Neutrophil (primary cell): ENCODE data around the gene KIF14.

Experiments
- H3K27ac ChIP-seq: fragments of 200-600 bp; sonication (generic); 2 replicates; pipeline ENCODE4 v1.5.1; 2016; ENCODE audit warnings: mild to moderate bottlenecking, moderate library complexity
- H3K27me3 ChIP-seq: fragments of 200-600 bp; sonication (generic); 2 replicates; pipeline ENCODE4 v1.6.0; 2016; ENCODE audit warnings: mild to moderate bottlenecking
- H3K36me3 ChIP-seq: fragments of 200-600 bp; sonication (generic); 2 replicates; pipeline ENCODE4 v1.5.1; 2017
- H3K4me1 ChIP-seq, 2 experiments: fragments of 200-600 bp in 1 of 2; sonication (generic) in 1 of 2; 1 replicate in 1 of 2; 2 replicates in 1 of 2; pipeline versions ENCODE4 v1.5.1 to v1.6.1; 2013 to 2016; ENCODE audit warnings: low read depth in 1 of 2, low read length in 1 of 2, mild to moderate bottlenecking in 1 of 2, moderate library complexity in 1 of 2; ENCODE audit not compliant: control insufficient read depth in 1 of 2, insufficient read depth in 1 of 2
- H3K4me3 ChIP-seq, 2 experiments: fragments of 200-600 bp in 1 of 2; sonication (generic) in 1 of 2; 1 replicate in 1 of 2; 2 replicates in 1 of 2; pipeline ENCODE4 v1.5.1; 2013 to 2016; ENCODE audit warnings: low read depth in 1 of 2, low read length in 1 of 2, mild to moderate bottlenecking in 1 of 2, moderate library complexity in 1 of 2
- H3K9me3 ChIP-seq: fragments of 200-600 bp; sonication (generic); 2 replicates; pipeline ENCODE4 v1.5.1; 2016
- TF ChIP-seq, protein P1 (sequence below): fragments of 200-600 bp; sonication (generic); IDR thresholded peaks from 2 replicates; pipeline ENCODE4 v1.5.1; 2016; ENCODE audit warnings: antibody characterized with exemption

The KIF14 gene, protein sequence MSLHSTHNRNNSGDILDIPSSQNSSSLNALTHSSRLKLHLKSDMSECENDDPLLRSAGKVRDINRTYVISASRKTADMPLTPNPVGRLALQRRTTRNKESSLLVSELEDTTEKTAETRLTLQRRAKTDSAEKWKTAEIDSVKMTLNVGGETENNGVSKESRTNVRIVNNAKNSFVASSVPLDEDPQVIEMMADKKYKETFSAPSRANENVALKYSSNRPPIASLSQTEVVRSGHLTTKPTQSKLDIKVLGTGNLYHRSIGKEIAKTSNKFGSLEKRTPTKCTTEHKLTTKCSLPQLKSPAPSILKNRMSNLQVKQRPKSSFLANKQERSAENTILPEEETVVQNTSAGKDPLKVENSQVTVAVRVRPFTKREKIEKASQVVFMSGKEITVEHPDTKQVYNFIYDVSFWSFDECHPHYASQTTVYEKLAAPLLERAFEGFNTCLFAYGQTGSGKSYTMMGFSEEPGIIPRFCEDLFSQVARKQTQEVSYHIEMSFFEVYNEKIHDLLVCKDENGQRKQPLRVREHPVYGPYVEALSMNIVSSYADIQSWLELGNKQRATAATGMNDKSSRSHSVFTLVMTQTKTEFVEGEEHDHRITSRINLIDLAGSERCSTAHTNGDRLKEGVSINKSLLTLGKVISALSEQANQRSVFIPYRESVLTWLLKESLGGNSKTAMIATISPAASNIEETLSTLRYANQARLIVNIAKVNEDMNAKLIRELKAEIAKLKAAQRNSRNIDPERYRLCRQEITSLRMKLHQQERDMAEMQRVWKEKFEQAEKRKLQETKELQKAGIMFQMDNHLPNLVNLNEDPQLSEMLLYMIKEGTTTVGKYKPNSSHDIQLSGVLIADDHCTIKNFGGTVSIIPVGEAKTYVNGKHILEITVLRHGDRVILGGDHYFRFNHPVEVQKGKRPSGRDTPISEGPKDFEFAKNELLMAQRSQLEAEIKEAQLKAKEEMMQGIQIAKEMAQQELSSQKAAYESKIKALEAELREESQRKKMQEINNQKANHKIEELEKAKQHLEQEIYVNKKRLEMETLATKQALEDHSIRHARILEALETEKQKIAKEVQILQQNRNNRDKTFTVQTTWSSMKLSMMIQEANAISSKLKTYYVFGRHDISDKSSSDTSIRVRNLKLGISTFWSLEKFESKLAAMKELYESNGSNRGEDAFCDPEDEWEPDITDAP (N-terminal part only)

DNA sequence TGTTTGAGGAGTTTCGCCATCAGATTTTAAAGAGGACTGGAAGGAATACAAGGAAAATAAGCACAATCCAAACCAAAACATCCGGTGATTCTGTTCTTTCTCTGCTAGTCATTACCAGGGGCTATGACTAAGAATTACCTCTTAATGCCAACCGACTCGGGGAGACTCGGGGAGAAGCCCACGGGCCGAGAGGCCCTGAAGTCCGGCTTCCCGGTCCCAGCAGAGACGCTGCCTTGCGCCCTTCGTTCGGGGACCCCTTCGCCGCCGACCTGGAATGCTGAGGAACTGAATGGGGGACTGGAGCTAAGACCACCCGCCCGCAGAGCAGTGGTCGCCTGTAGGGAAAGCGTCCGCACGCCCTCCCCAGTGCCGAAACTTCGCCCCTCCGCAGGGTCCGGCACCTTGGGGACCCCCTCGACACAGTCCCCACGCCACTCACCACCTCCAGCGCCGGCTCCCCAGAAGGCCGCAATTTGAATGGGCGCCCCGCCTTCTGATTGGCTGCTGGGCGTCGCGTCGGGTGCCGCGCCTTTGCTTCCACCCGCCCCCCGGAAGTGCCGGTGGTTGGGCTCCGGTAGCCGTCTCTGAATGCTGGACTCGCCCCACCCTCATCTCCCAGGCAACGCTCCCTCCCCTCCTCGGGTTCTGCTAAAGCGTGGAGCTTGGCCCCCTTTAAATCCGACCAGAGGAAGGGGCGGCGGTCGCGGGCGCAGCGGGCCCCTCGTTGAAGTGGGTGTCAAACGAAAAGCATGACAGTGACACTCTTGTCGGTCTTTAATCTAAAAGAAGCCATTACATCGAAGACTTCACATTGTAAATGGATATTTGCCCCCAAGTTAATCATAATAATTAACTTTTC, at the start of gene KIF14:
Gene KIF14, minus strand, starts transcription at position 479 of the 859 bp plus-strand sequence. CDS start 2,028 bp downstream, outside the sequence.
- no peaks in the 10 kb centered on the region for H3K9me3 ChIP-seq
- peak within 1 kb of the TSS; percentile 90 for H3K27ac ChIP-seq
- no peaks in the 10 kb centered on the region for H3K36me3 ChIP-seq
- H3K4me3 ChIP-seq = peak within 1 kb of the TSS; percentile 72 to 92
- TF ChIP-seq, protein P1, sequence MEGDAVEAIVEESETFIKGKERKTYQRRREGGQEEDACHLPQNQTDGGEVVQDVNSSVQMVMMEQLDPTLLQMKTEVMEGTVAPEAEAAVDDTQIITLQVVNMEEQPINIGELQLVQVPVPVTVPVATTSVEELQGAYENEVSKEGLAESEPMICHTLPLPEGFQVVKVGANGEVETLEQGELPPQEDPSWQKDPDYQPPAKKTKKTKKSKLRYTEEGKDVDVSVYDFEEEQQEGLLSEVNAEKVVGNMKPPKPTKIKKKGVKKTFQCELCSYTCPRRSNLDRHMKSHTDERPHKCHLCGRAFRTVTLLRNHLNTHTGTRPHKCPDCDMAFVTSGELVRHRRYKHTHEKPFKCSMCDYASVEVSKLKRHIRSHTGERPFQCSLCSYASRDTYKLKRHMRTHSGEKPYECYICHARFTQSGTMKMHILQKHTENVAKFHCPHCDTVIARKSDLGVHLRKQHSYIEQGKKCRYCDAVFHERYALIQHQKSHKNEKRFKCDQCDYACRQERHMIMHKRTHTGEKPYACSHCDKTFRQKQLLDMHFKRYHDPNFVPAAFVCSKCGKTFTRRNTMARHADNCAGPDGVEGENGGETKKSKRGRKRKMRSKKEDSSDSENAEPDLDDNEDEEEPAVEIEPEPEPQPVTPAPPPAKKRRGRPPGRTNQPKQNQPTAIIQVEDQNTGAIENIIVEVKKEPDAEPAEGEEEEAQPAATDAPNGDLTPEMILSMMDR = peak; percentile 44
- no peaks in the 10 kb centered on the region for H3K27me3 ChIP-seq
- H3K4me1 ChIP-seq = peaks cover 22 to 23% of the 10 kb centered on the region in 2 experiments

DNA sequence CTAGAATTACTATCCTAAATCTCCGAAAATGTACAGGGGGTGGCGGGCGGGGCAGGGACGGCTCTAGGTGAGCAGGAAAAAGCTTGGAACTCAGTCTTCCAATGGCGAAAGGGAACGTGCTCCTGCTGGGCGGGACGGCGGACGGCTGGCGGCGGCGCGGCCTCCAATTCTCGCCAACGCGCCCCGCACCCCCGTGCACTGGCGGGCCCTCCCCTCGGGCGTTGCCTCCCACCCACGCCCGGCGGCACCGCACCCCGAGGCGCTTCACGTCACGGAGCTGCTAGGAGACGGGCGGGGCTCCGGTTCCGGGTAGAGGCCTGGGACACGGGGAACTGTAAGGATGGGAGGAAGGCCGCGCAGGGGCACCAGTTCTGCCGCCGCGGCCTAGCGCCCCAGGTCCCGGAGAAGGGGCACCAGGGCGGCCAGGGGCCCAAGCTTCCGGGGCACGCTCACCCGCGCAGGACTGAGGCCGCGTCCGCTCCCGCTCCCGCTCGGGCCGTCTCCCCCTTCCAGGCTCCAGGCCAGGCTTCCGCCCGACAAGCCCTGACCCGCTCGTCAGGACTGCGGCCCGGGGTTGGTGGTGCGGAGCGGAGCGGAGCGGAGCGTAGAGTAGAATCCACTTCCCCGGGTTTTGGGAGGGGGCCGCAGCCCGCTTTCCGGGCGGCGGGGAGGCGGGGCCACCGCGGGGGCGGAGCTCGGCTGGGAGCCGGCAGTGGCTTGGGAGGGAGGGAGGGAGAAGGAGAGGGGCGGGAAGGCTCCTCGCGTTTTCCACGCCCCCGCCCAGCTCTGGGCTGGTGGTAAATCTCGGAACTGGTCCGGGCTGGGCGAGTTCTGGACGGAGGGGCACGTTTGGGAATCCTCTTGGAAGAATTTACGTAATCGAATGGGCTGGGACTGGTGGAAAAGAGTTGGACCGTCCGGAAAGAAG, 49.0 kb upstream of the KIF14 start, which contains the start of gene DDX59:
Gene DDX59, minus strand, starts transcription at position 594 of the 928 bp plus-strand sequence. CDS start 3,167 bp downstream, outside the sequence.
- peaks cover 16 to 18% of the 10 kb centered on the region in 2 experiments for H3K4me1 ChIP-seq
- TF ChIP-seq, protein P1 = peak; percentile 37
- H3K27me3 ChIP-seq = no peaks in the 10 kb centered on the region
- peak within 1 kb of the TSS; percentile 97 for H3K27ac ChIP-seq
- H3K9me3 ChIP-seq = no peaks in the 10 kb centered on the region
- H3K36me3 ChIP-seq = peaks cover 18% of the 10 kb centered on the region
- H3K4me3 ChIP-seq = peak within 1 kb of the TSS; percentile 72 to 88

DNA sequence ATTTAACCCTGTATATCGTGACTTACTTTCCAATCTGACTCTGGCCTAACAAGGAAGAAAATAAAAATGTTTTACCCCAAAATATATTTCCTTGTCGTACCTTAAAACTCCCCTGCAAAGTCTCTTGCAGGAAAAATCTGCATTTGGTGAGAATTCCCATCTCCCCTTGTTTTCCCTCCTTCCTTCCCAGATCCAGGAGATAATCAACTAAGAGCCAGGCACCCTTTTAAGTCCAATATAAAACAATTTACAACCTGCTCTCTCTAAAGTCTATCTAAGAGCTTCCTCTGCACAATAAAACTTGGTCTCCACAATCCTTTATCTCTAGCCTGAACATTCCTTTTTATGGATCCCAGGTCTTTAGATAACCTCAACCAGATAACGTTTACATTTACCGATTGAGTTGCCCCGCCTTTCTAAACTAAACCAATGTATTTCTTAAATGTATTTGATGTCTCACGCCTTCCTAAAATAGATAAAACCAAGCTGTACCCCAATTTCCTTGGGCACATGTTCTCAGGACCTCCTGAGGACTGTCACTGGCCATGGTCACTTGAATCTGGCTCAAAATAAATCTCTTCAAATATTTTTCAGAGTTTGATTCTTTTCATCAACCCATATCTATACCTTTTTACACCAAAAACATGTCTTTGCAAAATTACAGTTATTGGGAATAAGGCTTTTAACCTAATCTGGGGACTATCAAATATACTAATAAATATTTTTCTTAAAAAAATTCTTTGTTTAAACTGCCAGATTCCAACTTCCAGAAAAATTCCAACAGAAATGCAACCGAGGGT, 48.2 kb upstream of the KIF14 start:
- H3K4me1 ChIP-seq = peaks cover 16 to 18% of the 10 kb centered on the region in 2 experiments
- H3K27ac ChIP-seq = peak overlapping the region; percentile 97
- no peaks in the 10 kb centered on the region for H3K9me3 ChIP-seq
- no peaks in the 10 kb centered on the region for H3K27me3 ChIP-seq
- TF ChIP-seq, protein P1 = no peak
- peak overlapping the region; percentile 72 to 88 for H3K4me3 ChIP-seq
- peaks cover 25% of the 10 kb centered on the region for H3K36me3 ChIP-seq

DNA sequence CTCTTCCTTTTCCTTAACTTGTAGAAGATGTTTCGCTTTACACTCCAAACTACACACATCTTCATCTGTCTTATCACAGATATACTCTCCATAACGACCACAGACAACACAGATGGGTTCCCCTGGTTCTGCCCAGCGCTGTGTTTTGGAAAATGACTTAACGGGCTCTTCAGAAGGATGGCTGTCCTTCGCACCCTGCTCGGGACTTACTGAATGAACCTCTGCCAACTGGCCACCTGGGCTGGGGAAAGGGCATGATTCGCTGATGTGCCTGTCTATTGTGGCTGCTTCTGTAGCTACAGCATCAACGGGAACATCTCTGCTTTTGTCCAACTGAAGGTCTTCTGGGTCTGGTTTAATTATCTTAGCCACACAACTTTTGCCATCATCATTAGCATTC, 45.8 kb upstream of the KIF14 start:
- TF ChIP-seq, protein P1 = no peak
- no peaks in the 10 kb centered on the region for H3K27me3 ChIP-seq
- H3K4me1 ChIP-seq = peaks cover 16 to 18% of the 10 kb centered on the region in 2 experiments
- no peak overlapping the region for H3K4me3 ChIP-seq
- no peaks in the 10 kb centered on the region for H3K9me3 ChIP-seq
- peaks cover 48% of the 10 kb centered on the region for H3K36me3 ChIP-seq
- no peak overlapping the region for H3K27ac ChIP-seq
